Erythroblast (primary cell): ENCODE data around the gene HUS1B.

Experiments used
- GATA1 ChIP-seq: IDR thresholded peaks from 2 replicates; pipeline ENCODE4 v1.6.1; 2011; ENCODE audit warnings: low read depth, mild to moderate bottlenecking, control low read depth, low read length, moderate library complexity
- POLR2A ChIP-seq: IDR thresholded peaks from 2 replicates; pipeline ENCODE4 v1.6.1; 2011; ENCODE audit warnings: mild to moderate bottlenecking, low read length

GRCh38 chr6:641225-641985, 15.5 kb downstream of the HUS1B start:
- TF ChIP-seq POLR2A (no peak), GATA1 (no peak)
